Measurements from ENCODE around the gene TMBIM6. TPM values are rescaled to one million over a fixed set of nuclear protein-coding genes. Genes with fewer than 3 reads are reported as not detected.

Gene TMBIM6
- total and polyA plus RNA-seq, 4 donors, result 443 to 601 (median 527) TPM

DNA sequence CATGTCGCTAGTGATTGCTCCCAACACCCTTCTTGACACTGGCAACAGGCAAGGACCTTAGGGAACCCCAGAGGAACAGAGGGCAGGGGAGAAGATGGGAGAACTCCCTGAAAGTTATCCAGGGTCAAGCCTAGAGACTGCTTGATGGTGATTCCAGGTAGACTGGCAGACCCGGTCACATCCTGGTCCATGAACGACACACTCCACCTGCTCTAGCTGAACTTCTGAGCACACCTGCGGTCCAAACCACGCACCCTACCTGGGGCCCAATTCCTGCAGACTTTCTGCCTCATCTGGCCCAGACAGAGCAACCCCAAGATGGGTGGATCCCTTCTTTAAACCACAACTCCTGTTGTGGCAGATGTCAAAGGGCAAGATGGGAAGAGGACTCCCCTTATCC is 52.7 kb downstream of the TMBIM6 start:
- Histone ChIP-seq H3K9me3 (ENCODE audit: control insufficient read depth, insufficient read depth, low read length) (no peaks in the 10 kb centered on the region), H3K27me3 (ENCODE audit: control insufficient read depth, insufficient read depth, low read length) (no peaks in the 10 kb centered on the region), H3K4me1 (ENCODE audit: control insufficient read depth, insufficient read depth, low read length) (peaks cover 3% of the 10 kb centered on the region), H3K27ac (ENCODE audit: low read depth, low read length) (no peak overlapping the region), H3K4me3 (ENCODE audit: low read depth, low read length) (no peak overlapping the region), H3K36me3 (ENCODE audit: control insufficient read depth, insufficient read depth, low read length) (peaks cover 83% of the 10 kb centered on the region)
- WGBS (ENCODE audit: insufficient coverage), result 82% methylated on average over 2 of the region's 5 CpGs
- no peak for DNase-seq (ENCODE audit: low read depth in 4 of 6, low spot score in 6 of 6)

DNA sequence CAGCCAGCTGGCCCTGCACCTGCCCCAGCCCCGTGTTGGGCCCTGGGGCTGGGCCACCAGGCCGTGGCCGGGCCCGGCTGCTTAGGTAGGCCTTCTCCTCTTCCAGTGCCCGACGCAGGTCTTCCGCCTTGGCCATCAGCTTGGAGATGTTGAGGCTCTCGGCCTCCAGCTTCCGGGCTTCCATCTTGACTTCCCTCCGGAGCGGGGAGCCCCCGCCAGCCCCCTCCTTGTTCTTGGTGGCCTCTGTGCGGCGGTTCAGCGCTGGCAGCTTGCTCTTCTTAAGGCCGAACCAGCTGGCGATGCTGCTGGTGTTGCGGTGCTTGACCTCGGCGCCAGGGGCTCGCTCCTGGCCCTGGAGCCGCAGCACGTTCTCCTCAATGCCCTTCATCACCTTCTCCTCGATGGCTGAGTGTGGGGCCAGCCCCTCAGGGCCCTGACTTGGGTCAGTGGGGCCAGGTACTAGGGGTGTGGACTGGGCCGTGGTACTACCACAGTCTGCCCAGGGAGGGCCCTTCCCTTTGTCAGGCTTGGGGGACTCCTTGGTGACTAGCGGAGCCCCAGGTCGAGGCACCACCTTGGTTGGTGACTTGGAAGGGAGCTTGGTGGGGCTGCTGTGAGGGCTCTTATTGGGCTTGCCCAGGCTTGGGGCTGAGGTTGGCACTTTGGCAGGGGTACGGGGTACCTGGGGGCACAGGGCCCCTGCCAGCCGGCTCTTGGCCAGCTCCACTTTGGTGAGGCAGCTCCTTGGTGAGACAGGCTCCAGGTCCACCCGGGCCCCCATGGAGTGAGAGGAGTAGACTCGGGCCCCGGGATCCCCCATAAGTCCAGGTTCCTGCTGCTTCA is 53.7 kb downstream of the TMBIM6 start:
- H3K27ac ChIP-seq (ENCODE audit: low read depth, low read length), result no peak overlapping the region
- H3K4me1 ChIP-seq (ENCODE audit: control insufficient read depth, insufficient read depth, low read length), result peaks cover 3% of the 10 kb centered on the region
- peaks cover 93% of the 10 kb centered on the region for H3K36me3 ChIP-seq (ENCODE audit: control insufficient read depth, insufficient read depth, low read length)
- no peak overlapping the region for H3K4me3 ChIP-seq (ENCODE audit: low read depth, low read length)
- H3K9me3 ChIP-seq (ENCODE audit: control insufficient read depth, insufficient read depth, low read length), result no peaks in the 10 kb centered on the region
- 94% methylated on average over 31 of the region's 32 CpGs for WGBS (ENCODE audit: insufficient coverage)
- H3K27me3 ChIP-seq (ENCODE audit: control insufficient read depth, insufficient read depth, low read length), result no peaks in the 10 kb centered on the region
- no peak for DNase-seq (ENCODE audit: low read depth in 4 of 6, low spot score in 6 of 6)

GRCh38 chr12:49795654-49796105 is 54.3 kb downstream of the TMBIM6 start:
- Histone ChIP-seq H3K36me3 (ENCODE audit: control insufficient read depth, insufficient read depth, low read length) (peaks cover 96% of the 10 kb centered on the region), H3K9me3 (ENCODE audit: control insufficient read depth, insufficient read depth, low read length) (no peaks in the 10 kb centered on the region), H3K27me3 (ENCODE audit: control insufficient read depth, insufficient read depth, low read length) (no peaks in the 10 kb centered on the region), H3K4me1 (ENCODE audit: control insufficient read depth, insufficient read depth, low read length) (peaks cover 3% of the 10 kb centered on the region), H3K4me3 (ENCODE audit: low read depth, low read length) (no peak overlapping the region), H3K27ac (ENCODE audit: low read depth, low read length) (no peak overlapping the region)
- DNase-seq (ENCODE audit: low read depth in 4 of 6, low spot score in 6 of 6), result no peak
- 93% methylated on average over 11 of the region's 12 CpGs for WGBS (ENCODE audit: insufficient coverage)

DNA sequence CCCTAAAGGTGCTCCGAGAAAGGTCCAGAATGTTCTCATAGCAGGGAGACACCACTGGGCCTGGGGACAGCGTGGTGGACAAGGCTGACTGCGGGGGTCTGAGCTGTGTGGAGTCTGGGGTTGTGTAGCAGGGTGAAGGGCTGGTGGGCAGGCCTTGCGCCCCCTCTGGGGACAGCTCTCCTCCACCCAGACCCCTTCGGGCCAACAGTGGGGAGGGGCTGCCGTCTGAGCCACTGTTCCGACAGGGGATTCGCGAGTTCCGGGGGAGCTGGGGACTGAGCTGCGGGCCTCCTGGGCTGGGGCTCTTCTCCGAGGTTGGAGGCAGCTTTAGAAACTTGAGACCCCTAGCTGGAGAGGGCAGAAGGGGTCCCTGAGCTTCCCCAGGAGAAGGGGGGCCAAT is 54.8 kb downstream of the TMBIM6 start:
- Histone ChIP-seq H3K27ac (ENCODE audit: low read depth, low read length) (no peak overlapping the region), H3K9me3 (ENCODE audit: control insufficient read depth, insufficient read depth, low read length) (no peaks in the 10 kb centered on the region), H3K4me3 (ENCODE audit: low read depth, low read length) (no peak overlapping the region), H3K4me1 (ENCODE audit: control insufficient read depth, insufficient read depth, low read length) (peaks cover 3% of the 10 kb centered on the region), H3K27me3 (ENCODE audit: control insufficient read depth, insufficient read depth, low read length) (no peaks in the 10 kb centered on the region), H3K36me3 (ENCODE audit: control insufficient read depth, insufficient read depth, low read length) (peaks cover 96% of the 10 kb centered on the region)
- DNase-seq (ENCODE audit: low read depth in 4 of 6, low spot score in 6 of 6), result no peak
- 91% methylated on average over 12 of the region's 12 CpGs for WGBS (ENCODE audit: insufficient coverage)

GRCh38 chr12:49796606-49797448 is 55.5 kb downstream of the TMBIM6 start:
- Histone ChIP-seq H3K27me3 (ENCODE audit: control insufficient read depth, insufficient read depth, low read length) (no peaks in the 10 kb centered on the region), H3K9me3 (ENCODE audit: control insufficient read depth, insufficient read depth, low read length) (no peaks in the 10 kb centered on the region), H3K36me3 (ENCODE audit: control insufficient read depth, insufficient read depth, low read length) (peaks cover 96% of the 10 kb centered on the region), H3K27ac (ENCODE audit: low read depth, low read length) (no peak overlapping the region), H3K4me1 (ENCODE audit: control insufficient read depth, insufficient read depth, low read length) (no peaks in the 10 kb centered on the region), H3K4me3 (ENCODE audit: low read depth, low read length) (no peak overlapping the region)
- WGBS (ENCODE audit: insufficient coverage), result 92% methylated on average over 15 of the region's 17 CpGs
- no peak for DNase-seq (ENCODE audit: low read depth in 4 of 6, low spot score in 6 of 6)

- H3K36me3 ChIP-seq (ENCODE audit: control insufficient read depth, insufficient read depth, low read length), result peaks cover 96% of the 10 kb centered on the region
- WGBS (ENCODE audit: insufficient coverage), result 100% methylated on average over 1 of the region's 2 CpGs
- no peak for DNase-seq (ENCODE audit: low read depth in 4 of 6, low spot score in 6 of 6)
- no peaks in the 10 kb centered on the region for H3K9me3 ChIP-seq (ENCODE audit: control insufficient read depth, insufficient read depth, low read length)
- H3K27me3 ChIP-seq (ENCODE audit: control insufficient read depth, insufficient read depth, low read length), result no peaks in the 10 kb centered on the region
- H3K4me3 ChIP-seq (ENCODE audit: low read depth, low read length), result no peak overlapping the region
- H3K27ac ChIP-seq (ENCODE audit: low read depth, low read length), result no peak overlapping the region
- H3K4me1 ChIP-seq (ENCODE audit: control insufficient read depth, insufficient read depth, low read length), result no peaks in the 10 kb centered on the region
Measured at GRCh38 chr12:49797449-49797776, 56.1 kb downstream of the TMBIM6 start.

DNA sequence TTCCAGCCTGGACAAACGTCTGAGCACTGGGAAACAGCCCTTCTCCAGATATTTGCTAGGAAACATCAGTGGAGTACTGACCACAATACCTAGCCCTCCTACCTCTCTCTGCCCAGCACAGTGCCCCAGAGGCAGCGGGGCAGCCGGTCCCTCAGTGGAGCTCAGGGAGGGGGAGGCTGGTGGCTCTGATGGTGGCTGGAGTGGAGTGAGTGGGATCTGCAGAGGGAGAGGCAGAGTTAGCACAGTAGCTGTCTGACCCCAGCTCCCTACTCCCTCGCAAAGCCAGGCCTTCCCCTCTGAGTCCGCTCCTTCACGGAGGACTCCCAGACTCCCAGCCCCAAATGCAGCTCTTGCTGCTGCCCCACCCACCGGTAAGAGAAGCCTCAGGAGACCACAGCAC is 56.9 kb downstream of the TMBIM6 start:
- no peaks in the 10 kb centered on the region for H3K9me3 ChIP-seq (ENCODE audit: control insufficient read depth, insufficient read depth, low read length)
- no peaks in the 10 kb centered on the region for H3K4me1 ChIP-seq (ENCODE audit: control insufficient read depth, insufficient read depth, low read length)
- no peaks in the 10 kb centered on the region for H3K27me3 ChIP-seq (ENCODE audit: control insufficient read depth, insufficient read depth, low read length)
- no peak for DNase-seq (ENCODE audit: low read depth in 4 of 6, low spot score in 6 of 6)
- H3K27ac ChIP-seq (ENCODE audit: low read depth, low read length), result no peak overlapping the region
- 92% methylated on average over 5 of the region's 7 CpGs for WGBS (ENCODE audit: insufficient coverage)
- H3K36me3 ChIP-seq (ENCODE audit: control insufficient read depth, insufficient read depth, low read length), result peaks cover 96% of the 10 kb centered on the region
- no peak overlapping the region for H3K4me3 ChIP-seq (ENCODE audit: low read depth, low read length)

DNA sequence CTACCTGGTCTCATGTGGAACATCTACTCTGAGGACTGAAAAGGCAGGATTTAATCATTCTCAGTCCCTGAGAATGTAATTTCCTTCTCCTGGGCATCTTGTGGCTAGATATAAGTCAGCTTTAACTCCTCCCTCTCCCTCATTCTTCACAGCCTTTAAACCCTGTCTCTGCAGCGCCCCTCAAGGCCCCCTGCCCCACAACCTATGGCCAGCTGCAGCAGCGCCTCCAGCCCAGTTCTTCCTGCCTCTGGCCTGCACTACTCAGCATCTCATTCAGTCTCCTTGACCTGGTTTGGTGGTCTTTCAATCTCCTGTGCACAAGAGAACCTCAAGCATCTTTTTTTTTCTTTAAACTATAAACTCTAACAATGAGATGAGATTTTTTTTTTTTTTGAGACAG is 57.6 kb downstream of the TMBIM6 start:
- WGBS (ENCODE audit: insufficient coverage), result 72% methylated on average over 2 of the region's 2 CpGs
- Histone ChIP-seq H3K36me3 (ENCODE audit: control insufficient read depth, insufficient read depth, low read length) (peaks cover 96% of the 10 kb centered on the region), H3K27me3 (ENCODE audit: control insufficient read depth, insufficient read depth, low read length) (no peaks in the 10 kb centered on the region), H3K9me3 (ENCODE audit: control insufficient read depth, insufficient read depth, low read length) (no peaks in the 10 kb centered on the region), H3K27ac (ENCODE audit: low read depth, low read length) (no peak overlapping the region), H3K4me3 (ENCODE audit: low read depth, low read length) (no peak overlapping the region), H3K4me1 (ENCODE audit: control insufficient read depth, insufficient read depth, low read length) (no peaks in the 10 kb centered on the region)
- no peak for DNase-seq (ENCODE audit: low read depth in 4 of 6, low spot score in 6 of 6)

DNA sequence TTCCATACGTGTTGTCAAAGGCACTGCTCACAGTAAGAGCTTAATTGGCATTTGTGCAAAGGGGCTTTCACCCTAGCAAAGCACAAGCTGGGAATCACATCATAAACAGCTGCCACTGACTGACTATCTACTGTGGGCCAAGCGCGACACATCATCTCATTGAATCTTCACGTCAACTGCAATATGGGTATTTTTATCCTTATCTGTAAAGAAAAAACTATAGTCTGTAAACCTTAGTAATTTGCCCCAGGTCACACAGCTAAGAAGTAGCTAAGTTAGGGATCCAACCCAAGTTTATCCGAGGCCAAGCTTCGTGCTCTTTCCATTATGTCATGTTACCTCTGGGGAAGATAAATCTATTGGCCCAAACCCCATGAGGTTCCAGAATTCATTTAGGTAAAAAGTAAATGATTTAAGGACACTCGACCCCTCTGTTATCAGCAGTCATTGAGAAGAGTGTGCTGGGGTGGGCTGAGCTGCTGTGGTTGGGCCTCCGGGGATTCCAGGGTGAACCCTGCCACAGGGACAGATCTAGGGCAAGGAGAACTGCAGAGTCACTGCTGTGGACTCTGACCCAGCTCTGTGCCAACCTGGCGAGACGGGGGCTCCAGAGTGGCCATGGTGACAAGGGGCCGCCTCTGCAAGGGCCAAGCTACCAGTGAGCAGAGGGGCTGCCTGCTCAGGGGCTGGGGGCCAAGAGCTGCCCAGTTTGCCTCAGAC is 59.2 kb downstream of the TMBIM6 start:
- Histone ChIP-seq H3K4me3 (ENCODE audit: low read depth, low read length) (no peak overlapping the region), H3K27ac (ENCODE audit: low read depth, low read length) (no peak overlapping the region), H3K36me3 (ENCODE audit: control insufficient read depth, insufficient read depth, low read length) (peaks cover 95% of the 10 kb centered on the region), H3K4me1 (ENCODE audit: control insufficient read depth, insufficient read depth, low read length) (no peaks in the 10 kb centered on the region), H3K9me3 (ENCODE audit: control insufficient read depth, insufficient read depth, low read length) (no peaks in the 10 kb centered on the region), H3K27me3 (ENCODE audit: control insufficient read depth, insufficient read depth, low read length) (no peaks in the 10 kb centered on the region)
- WGBS (ENCODE audit: insufficient coverage), result 85% methylated on average over 8 of the region's 11 CpGs
- DNase-seq (ENCODE audit: low read depth in 4 of 6, low spot score in 6 of 6), result no peak
